ENCODE results near the gene NFATC3.

NFATC3 gene

DNA sequence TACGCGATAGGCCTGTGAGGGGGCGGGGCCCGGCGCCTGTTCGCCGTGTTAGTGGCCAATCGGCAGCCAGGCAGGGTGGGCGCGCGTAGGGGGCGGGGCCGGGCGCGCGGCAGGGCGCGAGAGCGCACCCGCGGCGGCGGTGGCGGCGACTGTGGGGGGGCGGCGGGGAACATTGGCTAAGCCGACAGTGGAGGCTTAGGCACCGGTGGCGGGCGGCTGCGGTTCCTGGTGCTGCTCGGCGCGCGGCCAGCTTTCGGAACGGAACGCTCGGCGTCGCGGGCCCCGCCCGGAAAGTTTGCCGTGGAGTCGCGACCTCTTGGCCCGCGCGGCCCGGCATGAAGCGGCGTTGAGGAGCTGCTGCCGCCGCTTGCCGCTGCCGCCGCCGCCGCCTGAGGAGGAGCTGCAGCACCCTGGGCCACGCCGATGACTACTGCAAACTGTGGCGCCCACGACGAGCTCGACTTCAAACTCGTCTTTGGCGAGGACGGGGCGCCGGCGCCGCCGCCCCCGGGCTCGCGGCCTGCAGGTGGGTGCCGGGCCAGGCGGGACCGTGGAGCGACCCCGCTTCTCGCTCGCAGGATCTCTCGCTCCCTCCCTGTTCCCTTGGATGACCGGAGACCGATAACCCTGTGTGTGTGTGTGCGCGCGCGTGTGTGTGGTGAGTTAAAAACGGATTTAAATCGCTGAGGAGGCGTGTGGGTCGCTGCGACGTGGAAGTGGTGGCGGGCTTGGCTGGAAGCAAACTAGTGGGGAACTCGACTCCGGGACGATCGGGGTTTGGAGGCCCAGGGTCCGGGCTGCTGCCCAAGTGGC is at the start of gene NFATC3:
NFATC3 (plus strand) TSS at position 112 of the 813 bp plus-strand sequence; CDS start at position 424, 312 bp downstream.
- peak; percentile 95 for DNase-seq

DNA sequence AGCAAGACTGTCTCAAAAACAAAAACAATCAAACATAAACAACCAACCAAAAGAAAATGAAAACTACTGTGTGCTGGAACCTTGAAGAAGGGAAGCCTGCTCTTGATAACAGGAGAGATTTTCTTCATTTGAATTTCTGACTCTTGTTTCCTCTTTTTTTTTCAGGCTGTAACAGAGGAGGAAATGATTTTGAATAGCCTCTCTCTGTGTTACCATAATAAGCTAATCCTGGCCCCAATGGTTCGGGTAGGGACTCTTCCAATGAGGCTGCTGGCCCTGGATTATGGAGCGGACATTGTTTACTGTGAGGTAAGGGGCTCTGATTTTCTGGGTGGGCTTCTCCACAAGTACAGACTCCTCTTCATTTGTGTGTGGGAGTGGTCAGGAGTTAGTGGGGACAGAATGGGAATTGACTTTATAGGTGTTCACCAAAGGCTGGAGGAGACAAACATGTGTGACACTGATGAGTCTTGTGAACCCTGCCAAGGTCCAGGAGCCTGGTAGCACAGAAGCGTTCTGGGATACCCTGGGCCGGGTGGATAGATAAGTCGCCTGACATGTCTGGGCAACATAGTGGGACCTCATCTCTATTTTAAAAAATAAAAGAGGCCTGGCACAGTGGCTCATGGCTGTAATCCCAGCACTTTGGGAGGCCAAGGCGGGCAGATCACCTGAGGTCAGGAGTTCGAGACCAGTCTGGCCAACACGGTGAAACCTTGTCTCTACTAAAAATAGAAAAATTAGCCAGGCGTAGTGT is 47.2 kb upstream of the NFATC3 start:
- DNase-seq = no peak

DNA sequence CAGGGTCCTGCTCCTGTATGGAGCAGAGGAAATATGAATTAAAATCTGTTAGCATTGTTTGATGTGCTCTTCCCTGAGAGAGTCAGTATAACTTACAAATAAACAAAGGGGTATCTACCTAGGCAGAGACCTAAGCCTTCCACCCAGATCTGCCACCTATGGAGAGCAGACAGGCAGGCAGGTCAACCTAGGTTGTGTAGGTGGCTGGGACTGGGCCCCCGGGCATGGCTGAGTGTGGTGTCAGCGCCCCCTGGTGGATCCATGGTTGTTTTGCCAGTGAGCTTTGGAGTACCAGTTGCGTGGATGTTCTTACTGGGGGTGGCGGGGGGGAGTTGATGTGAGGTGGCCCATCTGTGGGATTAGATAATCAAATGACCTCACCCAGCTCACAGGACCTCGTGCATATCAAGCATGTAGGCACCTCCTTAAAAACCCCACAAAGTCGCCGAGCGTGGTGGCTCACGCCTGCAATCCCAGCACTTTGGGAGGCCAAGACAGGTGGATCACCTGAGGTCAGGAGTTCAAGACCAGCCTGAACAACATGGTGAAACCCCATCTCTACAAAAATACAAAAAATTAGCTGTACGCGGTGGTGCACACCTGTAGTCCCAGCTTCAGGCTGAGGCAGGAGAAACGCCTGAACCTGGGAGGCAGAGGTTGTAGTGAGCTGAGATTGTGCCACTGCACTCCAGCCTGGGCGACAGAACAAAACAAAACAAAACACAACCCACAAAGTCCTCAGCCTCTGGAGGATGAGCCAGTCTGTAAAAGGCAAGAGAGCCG is 44.5 kb upstream of the NFATC3 start:
- DNase-seq = peak; percentile 43

DNA sequence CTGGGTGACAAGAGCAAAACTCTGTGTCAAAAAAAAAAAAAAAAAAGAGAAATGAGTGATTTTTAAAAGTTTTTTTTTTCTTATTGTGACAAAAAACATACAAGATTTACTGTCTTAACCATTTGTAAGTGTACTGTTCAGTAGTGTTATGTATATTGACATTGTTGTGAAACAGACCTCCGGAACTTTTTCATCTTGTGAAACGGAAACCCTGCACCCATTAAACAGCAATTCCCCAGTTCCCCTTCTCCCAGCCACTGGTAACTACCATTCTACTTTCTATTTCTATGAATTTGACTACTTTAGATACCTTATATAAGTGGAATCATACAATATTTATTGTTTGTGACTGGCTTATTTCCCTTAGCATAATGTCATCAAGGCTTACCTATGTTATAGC is 43.4 kb upstream of the NFATC3 start:
- DNase-seq = no peak

DNA sequence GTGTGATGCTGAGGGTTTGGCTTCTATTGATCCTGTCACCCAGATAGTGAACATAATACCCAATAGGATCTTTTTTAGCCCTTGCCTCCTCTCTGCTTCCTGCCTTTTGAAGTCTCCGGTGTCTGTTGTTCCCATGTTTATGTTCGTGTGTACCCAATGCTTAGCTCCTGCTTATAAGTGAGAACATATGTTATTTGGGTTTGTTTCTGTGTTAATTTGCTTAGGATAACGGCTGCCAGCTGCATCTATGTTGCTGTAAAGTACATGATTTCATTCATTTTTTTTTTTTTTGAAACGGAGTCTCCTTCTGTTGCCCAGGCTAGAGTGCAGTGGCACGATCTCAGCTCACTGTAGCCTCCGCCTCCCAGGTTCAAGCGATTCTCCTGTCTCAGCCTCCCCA is 39.1 kb upstream of the NFATC3 start:
- DNase-seq = no peak

DNA sequence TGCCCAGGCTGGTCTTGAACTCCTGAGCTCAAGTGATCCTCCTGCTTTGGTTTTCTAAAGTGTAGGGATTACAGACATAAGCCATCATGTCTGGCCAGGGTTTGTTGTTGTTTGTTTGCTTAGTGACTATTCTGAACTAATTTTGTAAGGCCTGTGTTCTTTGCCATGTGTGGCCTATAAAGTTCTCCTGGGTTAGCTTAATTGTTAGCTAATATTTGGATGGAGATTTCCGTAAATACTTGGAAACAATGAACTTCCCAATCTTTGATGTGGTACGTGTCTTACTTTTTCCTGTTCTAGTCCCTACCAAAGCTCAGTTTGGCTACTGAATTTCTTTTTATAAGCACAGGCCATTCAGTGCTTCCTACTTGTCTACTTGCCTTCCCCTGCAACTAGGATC is 37.2 kb upstream of the NFATC3 start:
- no peak for DNase-seq

DNA sequence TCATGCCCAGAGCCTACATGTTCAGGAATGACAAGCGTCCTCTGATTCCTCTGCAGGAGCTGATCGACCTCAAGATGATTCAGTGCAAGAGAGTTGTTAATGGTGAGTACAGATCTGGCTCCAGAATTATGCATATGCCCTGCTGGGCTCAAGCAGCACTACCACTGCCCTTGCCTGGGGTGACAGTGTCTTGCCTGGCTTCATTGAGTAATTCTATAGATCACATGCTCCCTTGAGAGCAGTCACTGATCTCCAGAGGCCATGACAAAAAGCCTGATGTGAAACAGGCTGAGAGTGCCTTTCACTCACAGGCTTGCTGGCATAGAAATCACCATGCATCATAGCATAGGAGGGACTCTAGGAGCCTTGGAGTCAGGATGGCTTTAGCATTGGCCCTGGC is 35.7 kb upstream of the NFATC3 start:
- no peak for DNase-seq

DNA sequence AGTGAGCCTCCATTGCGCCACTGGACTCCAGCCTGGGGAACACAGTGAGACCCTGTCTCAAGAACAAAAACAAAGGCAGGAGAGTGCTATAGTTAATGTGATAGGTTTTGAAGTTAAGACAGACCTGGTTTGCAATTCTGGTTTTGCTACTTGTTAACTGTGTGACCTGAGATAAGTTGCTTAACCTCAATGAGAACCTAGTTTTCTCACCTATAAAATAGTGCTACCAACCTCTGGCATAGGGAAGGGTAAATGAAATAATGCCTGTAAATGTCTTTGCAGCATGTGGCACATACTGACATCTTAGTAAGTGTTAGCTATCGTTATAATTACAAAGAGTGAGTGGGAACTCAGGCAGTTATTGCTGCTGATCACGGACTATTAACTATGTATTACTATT is 29.8 kb upstream of the NFATC3 start:
- no peak for DNase-seq

DNA sequence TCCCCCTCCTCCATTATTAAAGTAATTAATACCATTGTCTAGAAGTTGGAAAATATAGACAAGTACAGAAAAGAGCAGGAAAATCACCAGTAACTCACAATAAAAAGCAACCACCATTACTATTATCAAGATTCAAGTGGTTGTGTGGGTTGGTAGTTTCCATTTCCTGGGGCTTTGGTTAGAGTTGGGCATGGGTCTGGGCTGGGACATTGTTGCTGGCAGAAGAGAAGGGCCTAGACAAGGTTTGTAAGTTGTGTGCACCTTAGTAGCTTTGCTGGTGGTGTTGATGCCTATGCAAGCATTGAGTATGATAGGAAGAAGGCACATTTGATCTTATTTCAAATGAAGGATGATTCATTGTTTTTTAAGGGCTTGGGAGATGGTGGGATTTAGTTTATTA is 25.4 kb upstream of the NFATC3 start:
- DNase-seq = no peak

DNA sequence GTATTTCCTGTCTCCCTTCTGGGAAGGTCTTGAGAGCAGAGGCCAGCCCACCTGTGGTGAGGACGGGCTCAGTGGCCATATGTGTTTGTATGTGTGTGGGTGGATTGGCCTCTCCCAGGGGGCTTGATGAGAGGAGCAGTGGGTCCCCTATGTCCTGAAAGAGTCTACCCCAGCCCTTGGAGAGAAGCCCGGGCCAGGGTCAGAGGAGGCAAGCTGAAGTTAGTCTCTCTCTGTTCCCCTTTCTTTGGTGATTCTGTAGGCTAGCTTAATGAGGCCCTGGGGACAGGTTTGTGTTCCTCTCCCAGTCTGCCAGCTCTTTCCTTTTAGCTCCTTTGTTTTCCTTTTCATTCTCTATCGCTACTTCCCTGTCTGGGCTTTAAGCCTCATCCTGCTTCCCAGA is 23.8 kb upstream of the NFATC3 start:
- DNase-seq = no peak

DNA sequence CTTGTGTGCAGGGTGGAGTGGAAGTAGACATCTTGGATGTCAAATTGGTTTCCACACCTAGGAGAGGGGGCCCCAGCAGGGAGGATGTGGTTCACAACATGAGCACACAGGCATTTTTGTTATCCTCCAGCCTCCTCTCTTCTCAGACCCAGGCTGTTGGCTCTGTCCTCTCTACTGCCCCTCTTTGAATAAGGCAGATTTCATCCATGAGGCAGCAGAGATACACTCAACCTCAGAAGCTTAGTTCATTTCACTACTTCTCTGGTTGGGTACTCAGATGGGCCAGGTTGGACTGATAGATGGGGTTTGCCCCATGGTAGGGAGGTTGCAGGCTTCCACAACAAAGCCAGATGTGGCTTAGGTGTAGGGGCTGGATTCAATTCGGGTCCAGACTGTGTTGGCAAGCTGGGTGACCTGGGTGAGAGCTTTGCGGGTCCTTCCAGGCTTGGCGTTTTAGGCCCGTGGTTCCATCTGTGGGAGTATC is 22.2 kb upstream of the NFATC3 start:
- no peak for DNase-seq

DNA sequence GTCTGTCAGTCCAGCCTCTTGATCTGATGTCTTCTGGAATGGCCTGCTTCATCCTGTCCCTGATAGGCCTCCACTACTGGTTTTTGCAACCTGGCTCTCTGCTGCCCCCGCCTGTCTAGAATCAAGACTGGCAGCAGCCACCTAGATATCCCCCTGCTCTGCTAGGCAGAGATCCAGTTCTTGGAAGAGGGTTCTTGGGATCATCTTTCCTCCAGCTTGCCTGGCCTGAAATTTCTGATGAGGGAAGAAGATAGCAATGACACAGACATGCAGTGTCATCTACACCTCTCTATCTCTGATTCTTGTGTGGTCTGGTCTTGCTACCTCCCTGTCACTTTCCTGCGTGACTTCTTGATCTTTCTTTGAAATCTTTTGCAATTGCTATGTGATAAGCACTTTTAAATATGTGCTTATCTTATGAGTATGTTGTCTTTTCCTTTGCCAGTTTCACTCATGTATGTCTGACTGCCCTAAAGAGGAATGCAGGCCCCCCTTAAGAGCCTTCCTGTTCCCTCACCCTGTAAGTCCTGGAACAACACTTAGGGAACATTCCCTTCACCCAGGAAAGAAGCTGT is 20.3 kb upstream of the NFATC3 start:
- peak; percentile 35 for DNase-seq

DNA sequence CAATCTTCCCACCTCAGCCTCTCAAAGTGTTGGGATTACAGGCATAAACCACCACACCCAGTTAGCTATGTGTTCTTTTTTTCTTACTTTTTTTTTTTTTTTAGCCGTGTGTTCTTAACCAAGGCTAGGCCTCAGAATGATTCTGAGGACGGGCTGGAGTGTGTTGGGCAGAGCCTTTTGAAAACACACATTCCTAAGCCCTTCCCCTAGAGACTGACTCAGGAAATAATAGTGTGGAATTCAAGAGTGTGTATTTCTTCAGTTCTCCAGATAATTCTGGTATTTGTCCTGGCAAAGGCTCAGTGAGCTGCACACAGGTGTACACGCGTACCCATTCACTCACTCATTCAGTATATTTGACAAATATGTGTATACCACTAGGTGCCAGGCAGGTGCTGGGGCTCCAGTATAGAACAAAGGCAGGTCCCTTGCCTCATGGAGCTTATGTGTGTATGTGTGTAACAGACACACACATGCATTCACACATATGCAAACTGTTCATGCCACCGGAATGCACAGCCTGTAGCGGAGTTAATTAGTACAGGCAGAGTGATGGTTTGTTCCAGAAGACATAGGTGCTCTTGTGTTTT is 19.4 kb upstream of the NFATC3 start:
- no peak for DNase-seq

DNA sequence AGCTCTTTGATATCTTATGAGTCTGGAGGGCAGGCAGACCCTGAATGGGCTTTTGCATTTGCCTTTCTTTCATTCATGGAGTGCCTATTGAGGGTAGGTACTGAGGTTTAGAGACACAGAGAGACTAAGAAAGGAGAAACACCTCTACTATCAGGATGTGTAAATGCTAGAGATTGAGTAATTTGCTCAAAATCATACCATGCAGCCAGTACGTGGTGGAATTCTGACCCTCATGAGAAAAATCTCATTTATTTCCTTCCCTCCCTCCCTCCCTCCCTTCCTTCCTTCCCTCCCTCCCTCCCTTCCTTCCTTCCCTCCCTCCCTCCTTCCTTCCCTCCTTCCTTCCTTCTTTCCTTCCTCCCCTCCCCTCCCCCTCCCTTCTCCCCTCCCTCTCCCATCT is 18.4 kb upstream of the NFATC3 start:
- no peak for DNase-seq

DNA sequence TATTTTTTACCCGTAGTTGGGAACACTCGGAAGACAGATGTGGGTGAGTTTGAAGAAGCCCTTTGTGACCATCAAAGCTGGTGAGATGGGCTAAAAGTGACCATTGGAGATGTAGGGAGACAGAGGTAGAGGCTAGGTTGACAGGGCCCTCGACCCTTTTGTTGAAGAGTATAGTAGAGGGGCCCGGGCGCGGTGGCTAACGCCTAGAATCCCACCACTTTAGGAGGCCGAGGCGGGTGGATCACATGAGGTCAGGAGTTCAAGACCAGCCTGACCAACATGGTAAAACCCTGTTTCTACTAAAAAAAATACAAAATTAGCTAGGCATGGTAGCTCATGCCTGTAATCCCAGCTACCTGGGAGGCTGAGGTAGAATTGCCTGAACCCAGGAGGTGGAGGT is 16.2 kb upstream of the NFATC3 start:
- DNase-seq = no peak

DNA sequence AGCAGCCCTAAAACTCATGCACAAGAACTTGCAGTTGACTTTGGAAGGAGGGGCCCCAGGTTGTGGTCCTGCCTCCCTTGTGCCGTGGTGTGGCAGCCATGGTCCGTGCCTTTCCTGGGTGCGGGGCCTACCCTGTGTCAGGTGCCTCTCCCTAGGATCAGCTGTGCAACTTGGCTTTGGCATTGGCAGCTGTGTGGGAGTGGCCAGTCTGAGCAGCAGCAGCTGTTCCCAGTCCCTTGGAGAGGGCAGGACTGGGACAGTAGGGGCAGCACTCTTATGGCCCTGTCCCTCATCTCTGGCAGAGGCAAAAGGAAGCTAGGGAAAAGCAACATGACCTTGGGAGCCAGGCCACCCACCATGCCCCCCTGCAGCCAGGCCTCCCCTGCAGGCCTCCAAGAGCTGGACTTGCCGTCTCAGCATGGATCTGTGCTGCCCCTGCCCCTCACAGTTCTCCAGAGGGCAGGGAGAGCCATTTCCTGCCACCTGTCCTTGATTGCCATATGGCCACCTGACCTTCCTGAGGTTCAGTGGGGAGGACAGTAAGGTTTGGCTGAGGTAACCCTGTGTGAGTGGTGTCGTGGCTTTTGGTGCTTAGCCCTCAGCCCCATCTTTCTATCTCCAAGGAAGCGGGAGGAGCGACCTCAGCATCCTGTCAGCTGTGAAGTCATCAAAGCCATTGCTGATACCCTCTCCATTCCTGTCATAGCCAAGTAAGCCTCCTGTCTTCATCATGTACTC is 15.5 kb upstream of the NFATC3 start:
- DNase-seq = peak; percentile 7

DNA sequence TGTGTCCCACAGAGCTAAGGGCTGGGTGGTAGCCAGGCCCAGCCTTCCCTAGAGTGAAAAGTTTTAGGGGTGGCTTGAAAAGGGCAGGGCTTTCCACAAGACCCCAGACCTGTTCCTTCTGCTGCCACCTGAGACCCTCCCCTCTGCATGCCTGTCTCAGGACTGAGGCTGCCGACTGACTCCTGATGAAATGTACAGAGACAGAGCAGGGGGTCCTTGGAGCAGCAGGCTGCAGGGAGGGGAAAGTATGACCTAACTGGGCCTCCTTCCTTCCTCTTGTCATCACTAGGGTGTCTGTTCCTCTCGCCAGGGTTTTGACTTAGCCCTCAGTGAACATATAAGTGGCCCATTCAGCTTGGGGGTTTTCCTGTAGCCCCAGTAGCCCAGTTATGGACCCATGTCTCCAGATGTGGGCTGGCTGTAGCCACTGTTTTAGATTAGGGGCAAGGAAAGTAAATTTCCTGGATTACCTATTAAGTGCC is 14.9 kb upstream of the NFATC3 start:
- no peak for DNase-seq

DNA sequence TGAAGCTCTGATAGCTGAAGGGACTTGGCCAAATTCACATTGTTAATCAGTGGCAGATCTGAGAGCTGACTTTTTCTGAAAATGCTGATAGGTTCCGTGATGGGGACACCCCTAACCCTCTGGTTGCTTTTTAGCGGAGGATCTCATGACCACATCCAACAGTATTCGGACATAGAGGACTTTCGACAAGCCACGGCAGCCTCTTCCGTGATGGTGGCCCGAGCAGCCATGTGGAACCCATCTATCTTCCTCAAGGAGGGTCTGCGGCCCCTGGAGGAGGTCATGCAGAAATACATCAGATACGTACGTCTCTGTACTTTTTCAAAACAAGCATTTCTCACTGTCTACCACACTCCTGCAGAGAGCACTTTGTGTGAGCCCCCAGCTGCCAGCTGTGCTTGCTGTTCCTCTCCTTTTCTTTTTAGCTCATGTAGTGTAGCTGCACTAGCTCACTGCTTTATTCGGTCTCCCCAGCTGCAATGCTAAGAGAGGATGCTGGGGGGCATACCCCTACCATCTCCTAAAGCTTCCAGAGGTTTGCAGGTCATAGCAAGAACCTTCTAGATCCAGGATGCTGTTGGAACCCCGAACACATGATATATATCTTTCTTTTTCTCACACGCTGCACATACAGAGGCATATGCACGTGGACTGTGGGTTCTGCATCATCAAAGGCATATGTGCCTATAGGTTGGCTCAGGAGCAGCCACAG is 14.2 kb upstream of the NFATC3 start:
- no peak for DNase-seq

DNA sequence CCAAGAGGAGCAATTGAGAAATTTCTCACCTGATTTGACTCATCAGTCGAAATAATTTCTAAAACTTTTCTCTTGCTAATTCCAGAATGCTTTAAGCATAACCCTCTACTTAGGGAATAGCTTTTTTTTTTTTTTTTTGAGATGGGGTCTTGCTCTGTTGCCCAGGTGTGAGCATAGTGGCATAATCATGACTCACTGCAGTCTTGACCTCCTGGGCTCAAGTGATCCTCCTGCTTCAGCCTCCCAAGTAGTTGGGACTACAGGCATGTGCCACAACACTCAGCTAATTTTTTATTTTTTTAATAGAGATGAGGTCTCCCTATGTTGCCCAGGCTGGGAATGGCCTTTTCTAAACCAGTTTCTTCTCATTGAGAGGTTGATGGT is 13.7 kb upstream of the NFATC3 start:
- DNase-seq = no peak

DNA sequence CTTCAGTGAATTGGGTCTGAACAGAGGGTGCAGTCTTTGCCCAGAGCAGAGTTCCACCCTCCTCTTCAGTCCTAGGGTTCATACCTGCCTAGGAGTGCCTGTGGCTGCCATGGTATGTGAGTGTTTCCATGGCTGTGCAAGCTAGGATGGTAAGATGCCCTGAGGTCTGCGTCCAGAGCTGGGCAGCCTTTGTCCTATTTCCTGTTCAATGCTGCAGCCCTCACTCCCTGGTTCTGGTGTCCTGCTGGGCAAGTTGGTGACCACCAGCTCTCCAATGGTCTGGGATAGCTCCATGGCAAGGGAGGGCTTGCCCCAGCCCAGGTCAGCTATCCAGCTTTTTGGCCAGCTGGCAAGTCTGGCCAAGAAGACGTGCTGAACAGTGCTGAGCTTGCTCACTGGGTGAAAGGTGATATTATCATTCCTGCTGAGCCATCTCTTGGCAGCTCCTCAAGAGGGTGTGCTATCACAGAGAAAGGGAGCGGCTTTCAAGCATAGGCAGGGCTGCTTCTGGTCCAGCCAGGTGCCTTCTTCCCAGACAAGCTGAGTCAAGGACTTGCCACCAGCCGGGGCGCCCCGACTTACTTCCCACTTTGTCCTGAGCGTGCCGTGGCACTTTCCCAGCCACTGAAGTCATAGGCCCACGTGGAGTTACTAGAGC is 13.0 kb upstream of the NFATC3 start:
- DNase-seq = no peak
